ENCODE measurements around the gene RSPH10B2.

The RSPH10B2 gene

DNA sequence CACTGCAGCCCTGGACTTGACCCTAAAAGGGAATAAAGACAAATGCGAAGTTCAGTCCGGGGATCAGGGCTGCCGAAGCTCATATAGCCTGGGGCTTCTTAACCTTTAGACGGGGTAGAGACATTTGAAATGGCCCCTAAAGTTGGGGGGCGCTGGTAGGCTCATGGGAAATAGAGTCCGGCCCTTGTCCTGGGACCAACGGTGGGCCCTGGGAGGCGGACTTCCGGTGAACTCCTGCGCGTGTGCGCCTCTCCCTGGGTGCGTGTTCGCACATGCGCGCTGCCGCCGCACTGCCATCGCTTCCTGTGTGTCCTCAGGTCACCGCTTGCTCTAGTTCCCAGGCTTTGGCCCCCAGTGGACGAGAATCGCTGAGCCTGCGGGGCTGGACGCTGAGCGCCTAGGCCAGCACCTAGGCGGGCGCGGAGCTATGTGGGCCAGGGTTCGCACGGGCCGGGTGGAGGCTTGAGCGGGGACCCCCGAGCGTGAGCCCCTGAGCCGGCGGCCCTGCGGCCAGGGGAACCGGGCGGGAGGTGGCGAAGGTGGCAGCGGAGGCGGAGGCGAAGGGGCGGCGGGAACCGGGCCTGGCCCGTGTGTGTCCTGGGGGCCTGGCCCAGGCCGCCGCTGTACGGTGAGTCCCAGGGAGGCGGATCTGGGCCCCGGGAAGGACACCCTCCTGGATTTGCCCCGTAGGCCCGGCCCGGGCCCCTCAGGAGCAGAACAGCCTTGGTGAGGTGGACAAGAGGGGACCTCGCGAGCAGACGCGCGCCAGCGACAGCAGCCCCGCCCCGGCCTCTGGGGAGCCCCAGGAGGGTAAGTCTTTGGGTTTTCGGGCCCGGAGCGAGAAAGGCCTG lies 24.2 kb upstream of the RSPH10B2 start (continued):
- TF ChIP-seq ZNF335 (tag by site-specific recombination; conservative IDR thresholded peaks at IDR 0.05) (peak; percentile 65), ZNF114 (tag by site-specific recombination; IDR thresholded peaks at IDR 0.05) (no peak), ZNF610 (tag by site-specific recombination; IDR thresholded peaks at IDR 0.05; ENCODE audit: borderline replicate concordance) (no peak), SP2 (tag by site-specific recombination; IDR thresholded peaks at IDR 0.05) (peak; percentile 82), ZFP69B (tag by site-specific recombination; IDR thresholded peaks at IDR 0.05) (peak; percentile 87; the same call in 1 of the 2 replicates), GLI4 (tag by site-specific recombination; IDR thresholded peaks at IDR 0.05) (0 out of 2 replicates have a peak, but pooled peaks have one; percentile 20), ZNF571 (tag by site-specific recombination; IDR thresholded peaks at IDR 0.05) (no peak), ZXDB (tag by site-specific recombination; IDR thresholded peaks at IDR 0.05) (0 out of 2 replicates have a peak, but pooled peaks have one; percentile 42), YY2 (tag by site-specific recombination; IDR thresholded peaks at IDR 0.05) (no peak), GLIS1 (tag by site-specific recombination; IDR thresholded peaks at IDR 0.05) (peak; percentile 61), PRDM2 (tag by site-specific recombination; IDR thresholded peaks at IDR 0.05; ENCODE audit: borderline replicate concordance) (no peak), ZBTB11 (tag by site-specific recombination; conservative IDR thresholded peaks at IDR 0.05; ENCODE audit: low read depth) (peak; percentile 90), ZNF76 (tag by site-specific recombination; IDR thresholded peaks at IDR 0.05; ENCODE audit: borderline replicate concordance, low read depth) (0 out of 2 replicates have a peak, but pooled peaks have one; percentile 64), ZNF292 (tag by site-specific recombination; IDR thresholded peaks at IDR 0.05; ENCODE audit: borderline replicate concordance, low read depth) (no peak), KLF9 (tag by site-specific recombination; IDR thresholded peaks at IDR 0.05; ENCODE audit: low read depth) (0 out of 2 replicates have a peak, but pooled peaks have one; percentile 20), ZNF513 (tag by site-specific recombination; IDR thresholded peaks at IDR 0.05) (no peak)
- TF ChIP-seq, protein P1, sequence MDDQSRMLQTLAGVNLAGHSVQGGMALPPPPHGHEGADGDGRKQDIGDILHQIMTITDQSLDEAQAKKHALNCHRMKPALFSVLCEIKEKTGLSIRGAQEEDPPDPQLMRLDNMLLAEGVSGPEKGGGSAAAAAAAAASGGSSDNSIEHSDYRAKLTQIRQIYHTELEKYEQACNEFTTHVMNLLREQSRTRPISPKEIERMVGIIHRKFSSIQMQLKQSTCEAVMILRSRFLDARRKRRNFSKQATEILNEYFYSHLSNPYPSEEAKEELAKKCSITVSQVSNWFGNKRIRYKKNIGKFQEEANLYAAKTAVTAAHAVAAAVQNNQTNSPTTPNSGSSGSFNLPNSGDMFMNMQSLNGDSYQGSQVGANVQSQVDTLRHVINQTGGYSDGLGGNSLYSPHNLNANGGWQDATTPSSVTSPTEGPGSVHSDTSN (CRISPR knock-in tag; IDR thresholded peaks at IDR 0.05) = 0 out of 2 replicates have a peak, but pooled peaks have one; percentile 27
- TF ChIP-seq, protein P2, sequence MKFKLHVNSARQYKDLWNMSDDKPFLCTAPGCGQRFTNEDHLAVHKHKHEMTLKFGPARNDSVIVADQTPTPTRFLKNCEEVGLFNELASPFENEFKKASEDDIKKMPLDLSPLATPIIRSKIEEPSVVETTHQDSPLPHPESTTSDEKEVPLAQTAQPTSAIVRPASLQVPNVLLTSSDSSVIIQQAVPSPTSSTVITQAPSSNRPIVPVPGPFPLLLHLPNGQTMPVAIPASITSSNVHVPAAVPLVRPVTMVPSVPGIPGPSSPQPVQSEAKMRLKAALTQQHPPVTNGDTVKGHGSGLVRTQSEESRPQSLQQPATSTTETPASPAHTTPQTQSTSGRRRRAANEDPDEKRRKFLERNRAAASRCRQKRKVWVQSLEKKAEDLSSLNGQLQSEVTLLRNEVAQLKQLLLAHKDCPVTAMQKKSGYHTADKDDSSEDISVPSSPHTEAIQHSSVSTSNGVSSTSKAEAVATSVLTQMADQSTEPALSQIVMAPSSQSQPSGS (tag by site-specific recombination; IDR thresholded peaks at IDR 0.05; ENCODE audit: low read depth) = no peak

Data from HEK293 (cell line).